ENCODE measurements around the gene PPP2R3A. TPM values are rescaled to one million over a fixed set of nuclear protein-coding genes. Genes with fewer than 3 reads are reported as not detected.
A peak's percentile ranks its signal among the peaks of the same experiment; 100 is the strongest.

Gene PPP2R3A
- total RNA-seq, 1 donor from 2014 or later: 19.3 TPM

DNA sequence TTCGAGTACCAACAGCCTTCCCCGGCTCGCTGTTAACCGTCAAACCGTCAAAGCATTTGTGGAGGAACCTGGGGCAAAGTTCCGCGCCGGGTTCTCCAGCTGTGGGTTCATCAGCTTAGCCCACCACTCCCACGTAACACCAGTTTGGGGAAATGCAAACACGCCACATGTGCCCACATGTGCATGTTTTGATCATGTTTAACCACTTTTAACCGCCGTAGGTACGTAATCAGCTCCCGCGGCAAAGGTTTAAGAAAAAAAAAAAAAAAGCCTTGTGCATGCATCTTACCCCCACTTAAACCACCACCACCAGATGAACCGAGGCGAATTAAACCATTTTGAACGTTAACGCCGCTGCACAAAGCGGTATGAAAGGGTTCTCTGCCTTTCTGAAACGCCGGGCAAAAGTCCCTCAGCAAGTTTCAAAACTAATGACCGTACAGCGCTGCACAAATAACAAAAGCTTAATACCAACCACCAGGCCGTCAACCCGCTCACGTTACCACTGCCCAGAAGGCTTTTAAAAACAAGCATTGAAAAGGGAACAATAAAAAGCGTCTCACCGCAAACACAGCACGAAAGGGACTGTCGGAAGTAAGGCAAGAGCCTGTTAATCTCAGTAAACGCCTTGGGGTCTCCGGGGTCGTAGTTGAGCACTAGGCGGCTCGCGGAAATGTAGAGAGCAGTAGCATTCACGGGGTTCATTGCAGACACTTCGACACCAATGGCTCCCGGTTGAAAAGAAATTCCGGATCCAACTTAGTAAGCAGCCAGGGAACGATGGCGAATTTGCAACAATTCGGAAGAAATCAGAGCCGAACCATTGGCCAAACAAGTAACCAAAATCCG lies 229.1 kb downstream of the PPP2R3A start:
- Mint-ChIP-seq H3K27ac (ENCODE audit: unreplicated experiment) (peak overlapping the region; percentile 96), H3K4me1 (ENCODE audit: unreplicated experiment) (peaks cover 40% of the 10 kb centered on the region), H3K9me3 (ENCODE audit: unreplicated experiment) (no peaks in the 10 kb centered on the region), H3K27me3 (ENCODE audit: unreplicated experiment) (peaks cover 20% of the 10 kb centered on the region), H3K4me3 (ENCODE audit: unreplicated experiment) (peak overlapping the region; percentile 100), H3K36me3 (ENCODE audit: low read depth, unreplicated experiment) (peaks cover 19% of the 10 kb centered on the region)
- TF ChIP-seq, protein P1, sequence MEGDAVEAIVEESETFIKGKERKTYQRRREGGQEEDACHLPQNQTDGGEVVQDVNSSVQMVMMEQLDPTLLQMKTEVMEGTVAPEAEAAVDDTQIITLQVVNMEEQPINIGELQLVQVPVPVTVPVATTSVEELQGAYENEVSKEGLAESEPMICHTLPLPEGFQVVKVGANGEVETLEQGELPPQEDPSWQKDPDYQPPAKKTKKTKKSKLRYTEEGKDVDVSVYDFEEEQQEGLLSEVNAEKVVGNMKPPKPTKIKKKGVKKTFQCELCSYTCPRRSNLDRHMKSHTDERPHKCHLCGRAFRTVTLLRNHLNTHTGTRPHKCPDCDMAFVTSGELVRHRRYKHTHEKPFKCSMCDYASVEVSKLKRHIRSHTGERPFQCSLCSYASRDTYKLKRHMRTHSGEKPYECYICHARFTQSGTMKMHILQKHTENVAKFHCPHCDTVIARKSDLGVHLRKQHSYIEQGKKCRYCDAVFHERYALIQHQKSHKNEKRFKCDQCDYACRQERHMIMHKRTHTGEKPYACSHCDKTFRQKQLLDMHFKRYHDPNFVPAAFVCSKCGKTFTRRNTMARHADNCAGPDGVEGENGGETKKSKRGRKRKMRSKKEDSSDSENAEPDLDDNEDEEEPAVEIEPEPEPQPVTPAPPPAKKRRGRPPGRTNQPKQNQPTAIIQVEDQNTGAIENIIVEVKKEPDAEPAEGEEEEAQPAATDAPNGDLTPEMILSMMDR (IDR thresholded peaks at IDR 0.05; ENCODE audit: unreplicated experiment): no peak
- DNase-seq (ENCODE audit: low spot score): peak; percentile 24

DNA sequence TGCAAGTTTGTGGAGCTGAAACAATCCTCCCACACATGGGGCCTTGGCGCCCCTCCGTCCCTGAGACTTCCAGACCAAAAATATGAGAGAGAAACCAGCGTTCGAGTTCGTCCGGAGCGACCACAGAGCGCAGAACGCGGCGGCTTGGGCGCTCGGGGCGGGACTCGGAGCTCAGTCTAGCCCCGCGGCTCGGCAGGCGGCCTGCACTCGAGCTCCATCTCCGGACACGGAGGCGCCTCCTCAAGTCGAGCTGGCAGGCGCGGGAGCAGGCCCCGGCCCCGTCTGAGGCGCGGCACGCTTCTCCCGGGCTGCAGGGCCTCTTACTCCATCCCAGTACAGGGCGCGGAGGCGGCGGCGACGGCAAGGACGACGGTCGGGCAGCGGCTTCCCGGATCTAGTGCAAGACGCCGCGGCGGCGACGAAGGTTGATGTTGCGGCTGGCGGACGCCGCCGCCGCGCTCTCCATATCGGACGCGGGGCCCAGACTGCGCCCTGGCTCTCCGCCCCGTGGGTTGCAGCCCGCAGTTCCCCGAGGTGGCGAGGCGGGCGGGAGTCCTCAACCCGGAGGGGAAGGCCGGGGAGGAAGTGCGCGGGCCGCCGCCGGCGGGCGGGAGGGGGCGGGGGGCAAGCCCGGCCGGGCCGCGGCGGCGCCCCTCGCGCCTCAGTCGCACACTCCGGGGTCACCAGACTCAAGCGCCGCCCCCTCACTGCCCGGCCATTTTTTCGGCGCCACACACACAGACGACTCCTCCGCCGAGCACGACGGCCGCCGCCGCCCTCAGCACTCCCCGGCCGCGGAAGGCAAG lies 229.9 kb downstream of the PPP2R3A start:
- peaks cover 39% of the 10 kb centered on the region for H3K4me1 Mint-ChIP-seq (ENCODE audit: unreplicated experiment)

DNA sequence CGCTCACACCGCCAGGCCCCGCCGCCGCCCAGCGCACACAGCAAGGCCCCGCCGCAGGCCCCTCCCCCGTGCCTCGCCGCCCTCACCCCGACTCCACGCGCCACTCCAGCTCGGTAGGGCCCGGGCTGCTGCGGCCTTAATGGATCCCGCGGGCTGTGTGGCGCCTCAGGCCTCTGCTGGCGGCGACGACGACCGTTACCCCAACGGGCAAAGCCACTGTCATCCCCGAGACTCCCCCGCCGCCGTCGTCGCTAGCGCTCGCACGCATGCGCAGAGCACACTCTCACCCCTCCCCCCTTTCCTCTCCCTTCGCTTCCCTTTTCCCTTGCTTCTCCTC lies 230.5 kb downstream of the PPP2R3A start, which contains the start of gene MSL2:
Gene MSL2, minus strand, starts transcription at position 272 of the 337 bp plus-strand sequence. CDS start 1,222 bp downstream, outside the sequence.
- Mint-ChIP-seq H3K36me3 (ENCODE audit: low read depth, unreplicated experiment) (peaks cover 19% of the 10 kb centered on the region), H3K4me3 (ENCODE audit: unreplicated experiment) (peak within 1 kb of the TSS; percentile 100), H3K27me3 (ENCODE audit: unreplicated experiment) (peaks cover 20% of the 10 kb centered on the region), H3K27ac (ENCODE audit: unreplicated experiment) (peak within 1 kb of the TSS; percentile 98), H3K4me1 (ENCODE audit: unreplicated experiment) (peaks cover 33% of the 10 kb centered on the region), H3K9me3 (ENCODE audit: unreplicated experiment) (no peaks in the 10 kb centered on the region)
- TF ChIP-seq, protein P1 (IDR thresholded peaks at IDR 0.05; ENCODE audit: unreplicated experiment): no peak
- DNase-seq (ENCODE audit: low spot score): no peak

More for the DNA sequence above, 229.9 kb downstream of the PPP2R3A start:
- TF ChIP-seq, protein P1 (IDR thresholded peaks at IDR 0.05; ENCODE audit: unreplicated experiment): no peak
- Mint-ChIP-seq H3K27me3 (ENCODE audit: unreplicated experiment) (peaks cover 20% of the 10 kb centered on the region), H3K36me3 (ENCODE audit: low read depth, unreplicated experiment) (peaks cover 19% of the 10 kb centered on the region), H3K9me3 (ENCODE audit: unreplicated experiment) (no peaks in the 10 kb centered on the region), H3K4me3 (ENCODE audit: unreplicated experiment) (peak overlapping the region; percentile 100), H3K27ac (ENCODE audit: unreplicated experiment) (peak overlapping the region; percentile 96)
- DNase-seq (ENCODE audit: low spot score): peak; percentile 77

DNA sequence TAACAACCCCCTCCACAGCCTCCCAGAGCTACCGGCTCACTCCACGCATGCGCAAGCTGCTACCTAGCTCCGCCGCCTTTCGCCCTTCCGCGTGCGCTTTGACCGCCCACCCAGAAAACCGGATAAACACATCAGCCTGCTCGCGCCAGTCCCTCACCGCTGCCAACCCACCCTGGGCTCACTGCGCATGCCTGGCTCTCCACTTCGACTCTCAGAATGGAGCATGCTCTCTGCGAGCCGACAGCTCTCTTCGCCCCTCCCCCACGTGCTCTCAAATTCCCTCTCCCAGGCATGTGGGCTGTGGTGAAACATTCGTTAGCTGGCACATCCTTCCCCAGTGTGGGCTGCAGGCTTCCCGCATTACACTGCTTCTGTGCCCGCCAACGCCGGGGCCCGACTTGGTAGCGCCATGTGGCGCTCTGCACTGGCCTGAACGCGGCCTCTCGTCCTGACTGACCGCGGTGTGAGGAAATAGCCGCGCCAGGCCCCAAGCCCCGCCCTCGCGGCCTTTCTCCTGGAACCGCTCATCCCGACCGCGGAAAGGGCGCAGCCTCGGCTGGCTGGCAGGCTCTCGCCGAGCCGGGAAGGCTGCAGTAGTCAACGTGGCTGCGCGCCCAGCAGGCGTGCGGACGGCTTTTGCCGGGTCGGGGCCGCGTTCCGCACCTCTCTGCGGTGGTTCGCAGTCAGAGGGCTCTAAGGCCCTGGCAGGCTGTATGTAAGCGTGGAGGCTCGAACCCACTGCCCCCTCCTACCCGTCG lies 231.1 kb downstream of the PPP2R3A start:
- peaks cover 20% of the 10 kb centered on the region for H3K27me3 Mint-ChIP-seq (ENCODE audit: unreplicated experiment)
- H3K4me1 Mint-ChIP-seq (ENCODE audit: unreplicated experiment): peaks cover 32% of the 10 kb centered on the region
- peak overlapping the region; percentile 98 for H3K27ac Mint-ChIP-seq (ENCODE audit: unreplicated experiment)
- TF ChIP-seq, protein P1 (IDR thresholded peaks at IDR 0.05; ENCODE audit: unreplicated experiment): no peak
- no peaks in the 10 kb centered on the region for H3K9me3 Mint-ChIP-seq (ENCODE audit: unreplicated experiment)
- H3K4me3 Mint-ChIP-seq (ENCODE audit: unreplicated experiment): peak overlapping the region; percentile 99
- H3K36me3 Mint-ChIP-seq (ENCODE audit: low read depth, unreplicated experiment): peaks cover 19% of the 10 kb centered on the region
- DNase-seq (ENCODE audit: low spot score): peak; percentile 98
